GM23248 (cell line): ENCODE results near the gene MAGEB6. TPM values are rescaled to one million over a fixed set of nuclear protein-coding genes. Genes with fewer than 3 reads are reported as not detected.
"Not testable (repeated sequence)": the region's sequence is repeated elsewhere in the genome, so short reads cannot be mapped to it uniquely, and the experiment has no call there.

ENCODE experiments used
- DNase-seq: peaks from one replicate; pipeline ENCODE4 v3.0.0-alpha.2; 2015
- H2AFZ ChIP-seq: fragments of 200-600 bp; sonication (generic); 2 replicates; pipeline ENCODE4 v1.6.1; 2016; ENCODE audit warnings: antibody characterized with exemption
- H3F3A ChIP-seq: fragments of 200-600 bp; sonication (generic); 2 replicates; pipeline ENCODE4 v1.6.1; 2016; ENCODE audit warnings: mild to moderate bottlenecking, antibody characterized with exemption, mixed run types; ENCODE audit not compliant: insufficient read depth
- H3K27ac ChIP-seq: fragments of 200-600 bp; sonication (generic); 2 replicates; pipeline ENCODE4 v1.5.1; 2016; ENCODE audit warnings: mild to moderate bottlenecking
- H3K27me3 ChIP-seq: fragments of 200-600 bp; sonication (generic); replicated peaks from 2 replicates; pipeline ENCODE4 v1.6.1; 2016; ENCODE audit warnings: mild to moderate bottlenecking; ENCODE audit not compliant: insufficient read depth
- H3K36me3 ChIP-seq: fragments of 200-600 bp; sonication (generic); 2 replicates; pipeline ENCODE4 v1.6.1; 2016; ENCODE audit warnings: low read depth, mild to moderate bottlenecking
- H3K4me1 ChIP-seq: fragments of 200-600 bp; sonication (generic); 2 replicates; pipeline ENCODE4 v1.6.1; 2016; ENCODE audit warnings: mild to moderate bottlenecking; ENCODE audit not compliant: insufficient read depth
- H3K4me2 ChIP-seq: fragments of 200-600 bp; sonication (generic); one replicate; pipeline ENCODE4 v1.6.1; 2016; ENCODE audit warnings: mild to moderate bottlenecking; ENCODE audit not compliant: unreplicated experiment
- H3K4me3 ChIP-seq: fragments of 200-600 bp; sonication (generic); 2 replicates; pipeline ENCODE4 v1.5.1; 2016; ENCODE audit warnings: mild to moderate bottlenecking
- H3K79me2 ChIP-seq: fragments of 200-600 bp; sonication (generic); 2 replicates; pipeline ENCODE4 v1.6.1; 2016; ENCODE audit warnings: mild to moderate bottlenecking; ENCODE audit not compliant: insufficient read depth
- H3K9ac ChIP-seq: fragments of 200-600 bp; sonication (generic); 2 replicates; pipeline ENCODE4 v1.6.1; 2016; ENCODE audit warnings: mild to moderate bottlenecking
- H3K9me2 ChIP-seq: fragments of 200-600 bp; sonication (generic); 2 replicates; pipeline ENCODE4 v1.6.1; 2016; ENCODE audit warnings: mixed run types, mild to moderate bottlenecking, moderate library complexity; ENCODE audit not compliant: insufficient read depth
- H3K9me3 ChIP-seq: fragments of 200-600 bp; sonication (generic); one replicate; pipeline ENCODE4 v1.6.1; 2017; ENCODE audit warnings: low read depth
- H4K20me1 ChIP-seq: fragments of 200-600 bp; sonication (generic); 2 replicates; pipeline ENCODE4 v1.6.0; 2016; ENCODE audit not compliant: insufficient read depth
- EZH2 ChIP-seq: fragments of 200-600 bp; sonication (generic); IDR thresholded peaks from 2 replicates; pipeline ENCODE4 v1.6.1; 2018; ENCODE audit warnings: antibody characterized with exemption, mild to moderate bottlenecking; ENCODE audit not compliant: insufficient read depth, poor library complexity, severe bottlenecking
- EZH2phosphoT487 ChIP-seq: fragments of 200-600 bp; sonication (generic); IDR thresholded peaks from 2 replicates; pipeline ENCODE4 v1.6.1; 2018; ENCODE audit warnings: antibody characterized with exemption, moderate library complexity, mild to moderate bottlenecking, low read depth; ENCODE audit not compliant: insufficient read depth
- WGBS, 2 experiments: methylation state at CpG; one replicate each; pipeline ENCODE4 v1.1.6; 2015 to 2017; ENCODE audit warnings: low lambda C conversion rate in 2 of 2, low coverage in 1 of 2; ENCODE audit errors: missing lambda C conversion rate in 2 of 2; 5-methylcytosine and 5-hydroxymethylcytosine counted together
- in situ Hi-C: fragments of 300-500 bp; cut with MboI; formaldehyde crosslinking; loops from 2 replicates; pipeline ENCODE4 v1.15.0; 2020
- polyA plus RNA-seq: library from polyadenylated mRNA; unstranded; fragments of >200 nt; fragmentation: Nextera tagmentation; extraction: Ambion mirVana; gene quantifications from 2 replicates; pipeline ENCODE4 v1.2.1, GENCODE V29; 2016
- total RNA-seq: library from RNA; depleted of rRNA; stranded (reverse); fragments of >200 nt; shearing (Covaris generic); gene quantifications from 2 replicates; pipeline ENCODE4 v1.2.3, GENCODE V29; 2014; rRNA removed

The MAGEB6 gene
- total RNA-seq = not detected in 2 replicates
- not detected in 2 replicates for polyA plus RNA-seq

GRCh38 chrX:26192204-26192603 is at the start of gene MAGEB6:
Gene MAGEB6, plus strand, starts transcription at chrX:26192440. Its CDS starts 1,407 bp downstream, at chrX:26193847.
- Histone ChIP-seq H3K4me3 (no peak within 1 kb of the TSS), H3K4me2 (no peak within 1 kb of the TSS), H3F3A (no peaks in the 10 kb centered on the region), H3K9me3 (no peaks in the 10 kb centered on the region), H3K27ac (no peak within 1 kb of the TSS), H3K9ac (no peak within 1 kb of the TSS), H4K20me1 (no peaks in the 10 kb centered on the region), H3K36me3 (no peaks in the 10 kb centered on the region), H3K79me2 (no peaks in the 10 kb centered on the region), H3K9me2 (no peaks in the 10 kb centered on the region), H3K27me3 (no peaks in the 10 kb centered on the region), H3K4me1 (no peaks in the 10 kb centered on the region), H2AFZ (no peak within 1 kb of the TSS)
- 72 to 73% methylated on average over 7 to 8 of the region's 17 CpGs for WGBS, 2 experiments
- in situ Hi-C loops = no loop called here
- no peak for TF ChIP-seq EZH2phosphoT487
- no peak for TF ChIP-seq EZH2
- no peak for DNase-seq

GRCh38 chrX:26146024-26146423 is 46.2 kb upstream of the MAGEB6 start:
- no peak overlapping the region for H2AFZ ChIP-seq
- H3K9me3 ChIP-seq = no peaks in the 10 kb centered on the region
- no peak overlapping the region for H3K9ac ChIP-seq
- no peaks in the 10 kb centered on the region for H3F3A ChIP-seq
- no peaks in the 10 kb centered on the region for H3K79me2 ChIP-seq
- no peak for DNase-seq
- H3K9me2 ChIP-seq = no peaks in the 10 kb centered on the region
- 0 to 15% methylated on average over 2 of the region's 2 CpGs for WGBS, 2 experiments
- no peaks in the 10 kb centered on the region for H3K27me3 ChIP-seq
- no peak overlapping the region for H3K4me3 ChIP-seq
- no peaks in the 10 kb centered on the region for H3K36me3 ChIP-seq
- no peak overlapping the region for H3K27ac ChIP-seq
- H3K4me2 ChIP-seq = no peak overlapping the region
- no peak for TF ChIP-seq EZH2phosphoT487
- H3K4me1 ChIP-seq = no peaks in the 10 kb centered on the region
- in situ Hi-C loops = no loop called here
- H4K20me1 ChIP-seq = no peaks in the 10 kb centered on the region

- H3K4me3 ChIP-seq = no peak within 1 kb of the TSS
- no peak within 1 kb of the TSS for H3K4me2 ChIP-seq
- H3F3A ChIP-seq = no peaks in the 10 kb centered on the region
- no peaks in the 10 kb centered on the region for H3K79me2 ChIP-seq
- no peaks in the 10 kb centered on the region for H3K27me3 ChIP-seq
- in situ Hi-C loops = no loop called here
- no peak within 1 kb of the TSS for H2AFZ ChIP-seq
- H3K9ac ChIP-seq = no peak within 1 kb of the TSS
- no peaks in the 10 kb centered on the region for H3K36me3 ChIP-seq
- no peaks in the 10 kb centered on the region for H3K9me3 ChIP-seq
- no peak within 1 kb of the TSS for H3K27ac ChIP-seq
- 63 to 80% methylated on average over 9 of the region's 10 CpGs for WGBS, 2 experiments
- DNase-seq = no peak
- no peaks in the 10 kb centered on the region for H3K9me2 ChIP-seq
- no peak for TF ChIP-seq EZH2
- no peak for TF ChIP-seq EZH2phosphoT487
- H4K20me1 ChIP-seq = no peaks in the 10 kb centered on the region
- H3K4me1 ChIP-seq = no peaks in the 10 kb centered on the region
Measured at GRCh38 chrX:26160301-26160700, 31.9 kb upstream of the MAGEB6 start, which contains the start of gene MAGEB6B. Gene MAGEB6B, plus strand, starts transcription at chrX:26160601. Its CDS starts 0 bp downstream, at chrX:26160601.

GRCh38 chrX:26203561-26203960 is 11.3 kb downstream of the MAGEB6 start:
- Histone ChIP-seq H3K9me3 (no peaks in the 10 kb centered on the region), H3K9ac (no peak overlapping the region), H3K4me3 (no peak overlapping the region), H3K9me2 (no peaks in the 10 kb centered on the region), H3K4me1 (no peaks in the 10 kb centered on the region), H3F3A (no peaks in the 10 kb centered on the region), H3K27me3 (no peaks in the 10 kb centered on the region), H3K36me3 (no peaks in the 10 kb centered on the region), H3K4me2 (no peak overlapping the region), H3K27ac (no peak overlapping the region), H3K79me2 (no peaks in the 10 kb centered on the region), H4K20me1 (no peaks in the 10 kb centered on the region), H2AFZ (no peak overlapping the region)
- no peak for DNase-seq
- in situ Hi-C loops = no loop called here
- TF ChIP-seq EZH2phosphoT487 = no peak
- no peak for TF ChIP-seq EZH2

- H3K9me2 ChIP-seq, H3K4me1 ChIP-seq, DNase-seq, H3K27me3 ChIP-seq, H2AFZ ChIP-seq, H3K27ac ChIP-seq, H3K4me2 ChIP-seq, H3K4me3 ChIP-seq, H3K9me3 ChIP-seq, H3K9ac ChIP-seq, H3K79me2 ChIP-seq, H4K20me1 ChIP-seq, H3F3A ChIP-seq, in situ Hi-C loops, H3K36me3 ChIP-seq: not testable (repeated sequence)
- WGBS, 2 experiments = 55 to 68% methylated on average over 7 to 9 of the region's 27 CpGs
Measured at GRCh38 chrX:26204717-26205116, 12.5 kb downstream of the MAGEB6 start.
